ENCODE measurements around the gene TENM3. TPM values are rescaled to one million over a fixed set of nuclear protein-coding genes. Genes with fewer than 3 reads are reported as not detected.

TENM3 gene
- total and polyA plus RNA-seq, 9 donors = 11.0 to 32.9 (median 23.2) TPM

- Histone ChIP-seq H3K36me3 (ENCODE audit: control insufficient read depth, insufficient read depth, low read length) (no peaks in the 10 kb centered on the region), H3K27me3 (ENCODE audit: control insufficient read depth, insufficient read depth, low read length) (no peaks in the 10 kb centered on the region), H3K9me3 (replicated peaks; ENCODE audit: control insufficient read depth, low read depth, low read length) (peaks cover 2% of the 10 kb centered on the region), H3K4me3 (ENCODE audit: low read length) (no peak overlapping the region), H3K27ac (ENCODE audit: low read length) (no peak overlapping the region), H3K4me1 (ENCODE audit: control insufficient read depth, insufficient read depth, low read length) (no peaks in the 10 kb centered on the region)
- DNase-seq = no peak
- 91% methylated on average over 4 of the region's 10 CpGs for WGBS (ENCODE audit: insufficient coverage)
Measured at GRCh38 chr4:182840108-182840507, 596.9 kb downstream of the TENM3 start.

GRCh38 chr4:182842104-182842600 lies 599.0 kb downstream of the TENM3 start:
- Histone ChIP-seq H3K27me3 (ENCODE audit: control insufficient read depth, insufficient read depth, low read length) (no peaks in the 10 kb centered on the region), H3K4me1 (ENCODE audit: control insufficient read depth, insufficient read depth, low read length) (no peaks in the 10 kb centered on the region), H3K9me3 (replicated peaks; ENCODE audit: control insufficient read depth, low read depth, low read length) (peaks cover 2% of the 10 kb centered on the region), H3K27ac (ENCODE audit: low read length) (no peak overlapping the region), H3K36me3 (ENCODE audit: control insufficient read depth, insufficient read depth, low read length) (no peaks in the 10 kb centered on the region), H3K4me3 (ENCODE audit: low read length) (no peak overlapping the region)
- DNase-seq = no peak
- WGBS (ENCODE audit: insufficient coverage) = 97% methylated on average over 9 of the region's 11 CpGs

GRCh38 chr4:182842759-182843390 lies 599.7 kb downstream of the TENM3 start:
- Histone ChIP-seq H3K27me3 (ENCODE audit: control insufficient read depth, insufficient read depth, low read length) (no peaks in the 10 kb centered on the region), H3K4me3 (ENCODE audit: low read length) (no peak overlapping the region)
- no peak for DNase-seq

GRCh38 chr4:182843808-182844325 lies 600.7 kb downstream of the TENM3 start:
- peaks cover 2% of the 10 kb centered on the region for H3K9me3 ChIP-seq (replicated peaks; ENCODE audit: control insufficient read depth, low read depth, low read length)
- no peak overlapping the region for H3K27ac ChIP-seq (ENCODE audit: low read length)
- 90% methylated on average over 9 of the region's 9 CpGs for WGBS (ENCODE audit: insufficient coverage)
- no peaks in the 10 kb centered on the region for H3K4me1 ChIP-seq (ENCODE audit: control insufficient read depth, insufficient read depth, low read length)
- no peak overlapping the region for H3K4me3 ChIP-seq (ENCODE audit: low read length)
- H3K36me3 ChIP-seq (ENCODE audit: control insufficient read depth, insufficient read depth, low read length) = no peaks in the 10 kb centered on the region
- H3K27me3 ChIP-seq (ENCODE audit: control insufficient read depth, insufficient read depth, low read length) = no peaks in the 10 kb centered on the region
- no peak for DNase-seq

More at GRCh38 chr4:182842759-182843390, 599.7 kb downstream of the TENM3 start:
- Histone ChIP-seq H3K36me3 (ENCODE audit: control insufficient read depth, insufficient read depth, low read length) (no peaks in the 10 kb centered on the region), H3K9me3 (replicated peaks; ENCODE audit: control insufficient read depth, low read depth, low read length) (peaks cover 2% of the 10 kb centered on the region), H3K4me1 (ENCODE audit: control insufficient read depth, insufficient read depth, low read length) (no peaks in the 10 kb centered on the region), H3K27ac (ENCODE audit: low read length) (no peak overlapping the region)
- WGBS (ENCODE audit: insufficient coverage) = 63% methylated on average over 14 of the region's 17 CpGs

- Histone ChIP-seq H3K4me3 (ENCODE audit: low read length) (no peak overlapping the region), H3K9me3 (replicated peaks; ENCODE audit: control insufficient read depth, low read depth, low read length) (peaks cover 2% of the 10 kb centered on the region), H3K4me1 (ENCODE audit: control insufficient read depth, insufficient read depth, low read length) (no peaks in the 10 kb centered on the region), H3K27me3 (ENCODE audit: control insufficient read depth, insufficient read depth, low read length) (no peaks in the 10 kb centered on the region), H3K36me3 (ENCODE audit: control insufficient read depth, insufficient read depth, low read length) (no peaks in the 10 kb centered on the region), H3K27ac (ENCODE audit: low read length) (no peak overlapping the region)
- WGBS (ENCODE audit: insufficient coverage) = 83% methylated on average over 4 of the region's 6 CpGs
- DNase-seq = no peak
Measured at GRCh38 chr4:182845618-182846017, 602.4 kb downstream of the TENM3 start.

- 98% methylated on average over 7 of the region's 8 CpGs for WGBS (ENCODE audit: insufficient coverage)
- Histone ChIP-seq H3K4me3 (ENCODE audit: low read length) (no peak overlapping the region), H3K4me1 (ENCODE audit: control insufficient read depth, insufficient read depth, low read length) (no peaks in the 10 kb centered on the region), H3K27me3 (ENCODE audit: control insufficient read depth, insufficient read depth, low read length) (no peaks in the 10 kb centered on the region), H3K36me3 (ENCODE audit: control insufficient read depth, insufficient read depth, low read length) (no peaks in the 10 kb centered on the region), H3K9me3 (replicated peaks; ENCODE audit: control insufficient read depth, low read depth, low read length) (peaks cover 2% of the 10 kb centered on the region), H3K27ac (ENCODE audit: low read length) (no peak overlapping the region)
- DNase-seq = no peak
Measured at GRCh38 chr4:182846036-182846435, 602.8 kb downstream of the TENM3 start.

GRCh38 chr4:182847576-182848450 lies 604.6 kb downstream of the TENM3 start:
- Histone ChIP-seq H3K4me3 (ENCODE audit: low read length) (no peak overlapping the region), H3K27ac (ENCODE audit: low read length) (no peak overlapping the region), H3K4me1 (ENCODE audit: control insufficient read depth, insufficient read depth, low read length) (no peaks in the 10 kb centered on the region), H3K9me3 (replicated peaks; ENCODE audit: control insufficient read depth, low read depth, low read length) (peaks cover under 1% of the 10 kb centered on the region), H3K36me3 (ENCODE audit: control insufficient read depth, insufficient read depth, low read length) (no peaks in the 10 kb centered on the region), H3K27me3 (ENCODE audit: control insufficient read depth, insufficient read depth, low read length) (no peaks in the 10 kb centered on the region)
- no peak for DNase-seq
- 76% methylated on average over 15 of the region's 27 CpGs for WGBS (ENCODE audit: insufficient coverage)

- H3K9me3 ChIP-seq (replicated peaks; ENCODE audit: control insufficient read depth, low read depth, low read length) = peaks cover 2% of the 10 kb centered on the region
- no peaks in the 10 kb centered on the region for H3K4me1 ChIP-seq (ENCODE audit: control insufficient read depth, insufficient read depth, low read length)
- H3K4me3 ChIP-seq (ENCODE audit: low read length) = no peak overlapping the region
- no peaks in the 10 kb centered on the region for H3K27me3 ChIP-seq (ENCODE audit: control insufficient read depth, insufficient read depth, low read length)
- no peak overlapping the region for H3K27ac ChIP-seq (ENCODE audit: low read length)
- WGBS (ENCODE audit: insufficient coverage) = 86% methylated on average over 1 of the region's 6 CpGs
- no peak for DNase-seq
- no peaks in the 10 kb centered on the region for H3K36me3 ChIP-seq (ENCODE audit: control insufficient read depth, insufficient read depth, low read length)
Measured at GRCh38 chr4:182848685-182849084, 605.5 kb downstream of the TENM3 start.

Data from muscle of leg (tissue), 11 donors.